Upper lobe of left lung (tissue), 6 donors: ENCODE results near the gene MAB21L4. TPM values are rescaled to one million over a fixed set of nuclear protein-coding genes. Genes with fewer than 3 reads are reported as not detected.
A peak's percentile ranks its signal among the peaks of the same experiment; 100 is the strongest.

Experiments
- ATAC-seq, 2 donors: fragments of 200-7000 bp; cut with Tn5 transposase; one replicate each; pipeline ENCODE4 v1.9.1; 2022; ENCODE audit warnings: mild to moderate bottlenecking in 2 of 2, moderate library complexity in 2 of 2; ENCODE audit not compliant: low FRiP score in 2 of 2
- DNase-seq, 2 donors: peaks; one replicate each; pipeline ENCODE4 v3.0.0-alpha.2; 2019 to 2020
- H3K27ac ChIP-seq, 4 donors: fragments of 200-600 bp; sonication (generic); one replicate each; pipeline ENCODE4 v1.5.1; 2016 to 2019
- H3K27me3 ChIP-seq, 4 donors: fragments of 200-600 bp; sonication (generic); one replicate each; pipeline ENCODE4 v1.5.1; 2017 to 2019
- H3K36me3 ChIP-seq, 4 donors: fragments of 200-600 bp; sonication (generic); one replicate each; pipeline ENCODE4 v1.5.1; 2016 to 2019
- H3K4me1 ChIP-seq, 4 donors: fragments of 200-600 bp; sonication (generic); one replicate each; pipeline ENCODE4 v1.5.1; 2018 to 2019
- H3K4me3 ChIP-seq, 4 donors: fragments of 200-600 bp; sonication (generic); one replicate each; pipeline ENCODE4 v1.5.1; 2017 to 2019; ENCODE audit warnings: mild to moderate bottlenecking in 2 of 4, moderate library complexity in 1 of 4
- H3K9me3 ChIP-seq, 4 donors: fragments of 200-600 bp; sonication (generic); one replicate each; pipeline ENCODE4 v1.5.1; 2018 to 2019
- EP300 ChIP-seq, 4 donors: sonication (generic); formaldehyde crosslinking; IDR thresholded peaks; one replicate each; pipeline ENCODE4 v1.5.1; 2017; ENCODE audit warnings: antibody characterized with exemption in 4 of 4, control low read depth in 2 of 4
- POLR2A ChIP-seq, 4 donors: fragments of 450-650 bp; IDR thresholded peaks; one replicate each; pipeline ENCODE4 v1.5.1; 2016 to 2017; ENCODE audit warnings: antibody characterized with exemption in 4 of 4, mild to moderate bottlenecking in 2 of 4
- POLR2AphosphoS5 ChIP-seq, 2 donors: sonication (generic); formaldehyde crosslinking; IDR thresholded peaks; one replicate each; pipeline ENCODE4 v1.5.1; 2017; ENCODE audit warnings: antibody characterized with exemption in 2 of 2
- WGBS, 2 donors: methylation state at CpG; one replicate each; pipeline ENCODE4 v1.1.5; 2017 to 2018; 5-methylcytosine and 5-hydroxymethylcytosine counted together
- total RNA-seq, 6 donors: library from RNA; depleted of rRNA in 4 of 6; stranded (reverse); fragments of >200 nt in 4 of 6; gene quantifications; one replicate each; pipeline versions ENCODE4 v1.1.0 to v1.2.1, GENCODE V29; 2016 to 2021
- TF ChIP-seq, protein P1 (sequence below), 6 experiments: fragments of 450-650 bp in 4 of 6; fragments of 200-600 bp in 2 of 6; sonication (generic) in 2 of 6; IDR thresholded peaks; one replicate each; pipeline ENCODE4 v1.5.1; 2016 to 2019; ENCODE audit warnings: antibody characterized with exemption in 6 of 6
- donor health status: DM: no; HTN: no; CAD: no; lungs with moderate emphysema.
- donor health status: DM: no; HTN: yes; CAD: no; lungs with severe emphysema.

MAB21L4 gene
- total RNA-seq, 6 donors from 2014 or later = 11.5 to 117 (median 29.0) TPM

DNA sequence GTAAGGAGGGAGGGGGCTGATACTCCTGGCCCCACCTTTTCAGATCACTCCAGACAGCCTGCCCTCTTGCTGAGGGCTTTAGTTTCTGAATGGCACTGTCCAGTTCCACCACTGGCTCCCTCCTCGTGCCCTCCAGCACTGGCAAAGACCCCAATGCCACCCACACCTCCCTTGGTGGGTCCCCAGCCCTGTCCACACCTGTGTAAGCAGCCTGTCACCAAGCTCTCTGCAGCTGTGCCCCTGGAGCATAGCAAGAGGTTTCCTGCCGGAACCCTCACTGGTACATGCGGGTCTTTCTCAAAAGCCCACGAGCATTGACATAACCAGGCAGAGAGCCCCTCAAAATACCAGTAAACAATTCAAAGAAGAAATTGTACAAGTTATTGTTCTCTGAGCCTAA, 58.3 kb downstream of the MAB21L4 start:
- DNase-seq (no peak), ATAC-seq (no peak)
- Histone ChIP-seq H3K27me3 (no peaks in the 10 kb centered on the region), H3K4me3 (no peak overlapping the region), H3K27ac (no peak overlapping the region), H3K9me3 (no peaks in the 10 kb centered on the region), H3K4me1 (peaks cover 0 to under 1% (median 0%) of the 10 kb centered on the region in 4 donors), H3K36me3 (no peaks in the 10 kb centered on the region)
- TF ChIP-seq, protein P1, sequence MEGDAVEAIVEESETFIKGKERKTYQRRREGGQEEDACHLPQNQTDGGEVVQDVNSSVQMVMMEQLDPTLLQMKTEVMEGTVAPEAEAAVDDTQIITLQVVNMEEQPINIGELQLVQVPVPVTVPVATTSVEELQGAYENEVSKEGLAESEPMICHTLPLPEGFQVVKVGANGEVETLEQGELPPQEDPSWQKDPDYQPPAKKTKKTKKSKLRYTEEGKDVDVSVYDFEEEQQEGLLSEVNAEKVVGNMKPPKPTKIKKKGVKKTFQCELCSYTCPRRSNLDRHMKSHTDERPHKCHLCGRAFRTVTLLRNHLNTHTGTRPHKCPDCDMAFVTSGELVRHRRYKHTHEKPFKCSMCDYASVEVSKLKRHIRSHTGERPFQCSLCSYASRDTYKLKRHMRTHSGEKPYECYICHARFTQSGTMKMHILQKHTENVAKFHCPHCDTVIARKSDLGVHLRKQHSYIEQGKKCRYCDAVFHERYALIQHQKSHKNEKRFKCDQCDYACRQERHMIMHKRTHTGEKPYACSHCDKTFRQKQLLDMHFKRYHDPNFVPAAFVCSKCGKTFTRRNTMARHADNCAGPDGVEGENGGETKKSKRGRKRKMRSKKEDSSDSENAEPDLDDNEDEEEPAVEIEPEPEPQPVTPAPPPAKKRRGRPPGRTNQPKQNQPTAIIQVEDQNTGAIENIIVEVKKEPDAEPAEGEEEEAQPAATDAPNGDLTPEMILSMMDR (IDR thresholded peaks at IDR 0.05) = no peak
- no peak for TF ChIP-seq POLR2A (IDR thresholded peaks at IDR 0.05)
- no peak for TF ChIP-seq EP300 (IDR thresholded peaks at IDR 0.05)
- 47 to 53% methylated on average over 4 of the region's 4 CpGs for WGBS, 2 donors

DNA sequence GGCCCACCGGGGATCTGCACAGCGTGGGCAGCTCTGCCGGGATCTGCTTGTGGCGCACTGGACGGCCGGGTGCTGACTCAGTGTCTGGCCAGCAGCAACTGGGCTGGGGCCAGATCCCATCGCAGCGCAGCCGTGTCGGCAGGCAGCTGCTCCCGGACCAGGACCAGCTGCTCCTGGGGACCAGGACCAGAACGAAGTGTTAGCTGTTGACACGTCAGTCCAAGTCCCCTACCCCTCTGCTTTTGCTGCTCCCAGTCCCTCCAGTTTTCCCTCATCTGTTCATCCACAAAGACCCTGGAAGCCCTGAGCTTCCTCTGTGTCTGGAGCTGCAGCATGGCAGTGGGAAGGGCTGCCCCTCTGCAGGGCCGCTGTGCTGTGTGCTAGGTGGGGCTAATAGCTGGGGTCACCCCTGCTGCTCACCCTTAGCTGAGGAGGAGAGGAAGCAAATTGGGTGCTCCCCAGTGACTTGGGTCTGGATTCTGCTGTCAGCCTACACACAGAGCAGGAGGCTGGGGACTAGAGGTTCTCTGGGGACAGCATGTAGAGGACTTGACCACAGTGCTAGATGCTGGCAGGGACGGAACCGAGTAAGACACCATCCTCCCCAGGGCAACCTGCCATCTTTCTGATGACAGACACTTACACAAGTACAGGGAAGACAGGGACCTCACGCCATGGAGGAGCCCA, 59.0 kb downstream of the MAB21L4 start:
- H3K36me3 ChIP-seq = no peaks in the 10 kb centered on the region
- H3K9me3 ChIP-seq = no peaks in the 10 kb centered on the region
- 50 to 70% methylated on average over 10 to 15 of the region's 17 CpGs for WGBS, 2 donors
- peak in 1 of 2 donors; percentile 71 for ATAC-seq
- no peak overlapping the region for H3K27ac ChIP-seq
- TF ChIP-seq EP300 (IDR thresholded peaks at IDR 0.05) = no peak
- TF ChIP-seq POLR2A (IDR thresholded peaks at IDR 0.05) = no peak
- TF ChIP-seq POLR2AphosphoS5 (IDR thresholded peaks at IDR 0.05) = no peak
- TF ChIP-seq, protein P1 (IDR thresholded peaks at IDR 0.05) = no peak
- no peak overlapping the region for H3K4me3 ChIP-seq
- DNase-seq = peak in 1 of 2 donors; percentile 88
- H3K27me3 ChIP-seq = no peaks in the 10 kb centered on the region
- H3K4me1 ChIP-seq = peaks cover 2 to 8% (median 4%) of the 10 kb centered on the region in 4 donors

Other genes starting within 250 kb of the MAB21L4 start
- gene AQP12B, start 213.3 kb downstream of the MAB21L4 start, total RNA-seq = not detected
- not detected for gene AQP12A, start 204.3 kb downstream of the MAB21L4 start, total RNA-seq
- gene KIF1A, start 75.9 kb downstream of the MAB21L4 start, total RNA-seq = 1 to 10 TPM in 1 of 6 donors, under 1 TPM in 3, not detected in 2; 0.15 to 1.2 (median 0.35) TPM
- under 1 TPM in 3 of 6 donors, not detected in 3; 0.30 to 0.46 (median 0.44) TPM for gene AGXT, start 27.3 kb downstream of the MAB21L4 start, total RNA-seq
- gene CROCC2, start 10.2 kb upstream of the MAB21L4 start, total RNA-seq = 10 to 100 TPM in 3 of 6 donors, 1 to 10 TPM in 2, under 1 TPM in 1; 0.23 to 17.8 (median 7.6) TPM
- gene SNED1, start 102.5 kb upstream of the MAB21L4 start, total RNA-seq = 100 to 1,000 TPM in 1 of 6 donors, 10 to 100 TPM in 5; 26.0 to 189 (median 38.9) TPM
- gene MTERF4, start 206.1 kb upstream of the MAB21L4 start, total RNA-seq = 10 to 100 TPM; 22.3 to 54.4 (median 25.4) TPM